ENCODE measurements around the gene MRGPRG.

Gene MRGPRG

DNA sequence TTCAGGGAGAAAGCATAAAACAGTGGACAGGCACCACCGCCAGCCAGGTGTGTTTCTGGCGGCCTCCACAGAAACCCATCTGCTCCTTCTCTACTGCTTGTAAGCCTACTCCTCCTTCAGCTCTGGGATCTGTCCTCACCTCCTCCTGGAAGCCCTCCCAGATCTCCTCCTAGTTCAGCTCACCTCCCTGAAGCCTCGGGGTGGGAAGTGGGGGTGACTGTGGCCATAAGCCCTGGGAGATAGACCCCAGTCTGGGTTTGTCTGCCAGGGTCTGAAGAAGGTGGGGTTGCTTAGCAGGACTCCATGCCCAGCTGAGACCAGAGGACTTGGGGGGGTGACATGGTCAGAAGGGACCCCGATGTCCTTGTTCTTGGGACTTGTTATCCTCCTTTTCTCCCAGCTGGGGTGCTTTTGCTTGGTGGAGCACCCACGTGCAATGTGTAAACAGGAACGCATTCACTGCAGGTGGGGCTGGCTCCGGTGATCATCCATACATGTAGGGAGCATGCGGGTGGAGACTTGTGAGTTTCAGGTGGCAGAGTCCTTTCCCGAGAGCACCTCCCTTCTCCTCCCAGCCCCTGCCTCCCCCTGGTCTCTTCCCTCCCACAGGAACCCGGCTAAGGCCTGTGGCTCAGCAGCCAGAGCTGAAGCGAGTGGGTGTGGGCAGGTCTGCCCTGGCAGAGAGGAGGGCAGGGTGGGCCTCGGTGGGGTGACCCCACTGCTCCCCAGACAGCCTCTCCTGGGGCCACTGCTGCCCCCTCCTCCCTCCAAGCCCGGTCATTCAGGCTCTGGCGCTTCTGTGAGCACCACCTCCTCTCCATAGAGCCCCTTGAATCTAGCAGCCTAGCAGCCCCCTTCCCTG, 25.9 kb downstream of the MRGPRG start:
- DNase-seq, result no peak

DNA sequence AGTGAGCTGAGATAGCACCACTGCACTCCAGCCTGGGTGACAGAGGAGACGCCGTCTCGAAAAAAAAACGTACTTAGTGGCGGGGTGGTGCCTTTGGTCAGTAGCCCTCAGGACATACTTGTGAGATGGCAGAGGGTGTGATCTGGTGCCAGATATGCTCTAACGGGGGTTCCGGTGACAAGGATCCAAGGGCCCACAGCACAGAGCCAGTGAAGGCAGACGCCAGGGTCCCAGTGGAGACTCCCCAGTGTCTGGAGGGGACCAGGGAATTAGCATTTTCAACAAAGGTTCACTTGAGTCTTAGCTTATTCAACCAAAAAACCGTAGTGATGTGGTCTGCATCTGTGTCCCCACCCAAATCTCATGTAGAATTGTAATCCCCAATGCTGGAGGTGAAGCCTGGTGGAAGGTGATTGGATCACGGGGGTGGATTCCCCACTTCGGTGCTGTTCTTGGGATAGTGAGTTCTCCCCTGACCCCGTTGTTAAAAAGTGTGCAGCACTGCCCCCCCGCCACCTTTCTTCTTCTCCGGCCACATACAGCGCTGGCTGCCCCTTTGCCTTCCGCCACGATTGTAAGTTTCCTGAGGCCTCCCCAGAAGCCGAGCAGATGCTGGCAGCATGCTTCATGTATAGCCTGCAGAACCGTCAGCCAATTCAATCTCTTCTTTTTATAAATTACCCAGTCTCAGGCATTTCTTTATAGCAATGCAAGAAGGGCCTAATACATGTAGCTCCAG, 26.9 kb downstream of the MRGPRG start:
- DNase-seq, result no peak

DNA sequence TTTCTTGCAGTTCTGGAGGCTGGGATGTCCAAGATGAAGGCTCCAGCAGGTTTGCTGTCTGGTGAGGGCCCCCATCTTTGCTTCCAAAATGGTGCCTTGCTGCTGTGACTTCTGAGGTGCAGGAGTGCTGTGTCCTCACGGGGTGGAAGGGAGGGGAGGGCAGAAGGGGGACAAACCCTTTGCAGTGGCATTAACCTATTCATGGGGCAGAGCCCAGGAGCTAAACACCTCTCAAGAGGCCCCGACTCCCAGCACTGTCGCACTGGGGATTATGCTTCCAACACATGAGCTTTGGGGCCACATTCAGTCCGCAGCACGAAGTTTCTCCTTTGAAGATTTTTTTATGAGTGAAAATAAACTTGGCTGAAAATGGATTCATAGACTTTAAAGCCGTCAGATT, 28.0 kb downstream of the MRGPRG start:
- DNase-seq, result no peak

DNA sequence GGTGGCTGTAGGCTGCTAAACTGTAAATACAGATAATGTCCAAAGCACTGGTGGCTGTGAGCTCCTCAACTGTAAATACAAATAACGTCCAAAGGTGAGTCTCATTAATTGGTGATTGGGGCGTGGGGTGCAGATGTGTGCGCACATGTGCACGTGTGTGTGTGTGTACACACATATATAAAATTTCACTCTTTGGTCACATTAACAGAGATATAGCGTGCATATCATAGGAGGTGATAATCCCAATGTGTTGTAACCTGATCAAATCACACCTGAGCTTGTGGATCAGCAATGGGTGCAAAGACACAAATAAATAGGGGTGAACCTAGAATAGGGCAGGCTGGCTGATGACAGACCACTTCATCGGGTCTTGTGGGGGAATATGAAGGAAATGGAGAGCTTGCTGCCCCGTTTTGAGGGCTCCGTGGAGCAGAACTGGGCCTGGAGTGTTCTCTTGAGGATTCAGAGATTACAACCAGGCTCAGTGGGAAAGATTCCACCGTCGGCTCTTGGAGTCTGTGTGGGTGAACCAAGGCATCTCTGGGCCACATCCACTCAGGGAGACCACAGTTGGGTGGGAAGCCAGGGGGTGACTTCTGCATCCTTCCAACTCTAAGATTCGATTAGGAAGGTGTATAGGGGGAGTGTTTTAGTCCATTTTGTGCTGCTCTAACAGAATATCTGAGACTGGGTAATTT, 28.6 kb downstream of the MRGPRG start:
- no peak for DNase-seq

DNA sequence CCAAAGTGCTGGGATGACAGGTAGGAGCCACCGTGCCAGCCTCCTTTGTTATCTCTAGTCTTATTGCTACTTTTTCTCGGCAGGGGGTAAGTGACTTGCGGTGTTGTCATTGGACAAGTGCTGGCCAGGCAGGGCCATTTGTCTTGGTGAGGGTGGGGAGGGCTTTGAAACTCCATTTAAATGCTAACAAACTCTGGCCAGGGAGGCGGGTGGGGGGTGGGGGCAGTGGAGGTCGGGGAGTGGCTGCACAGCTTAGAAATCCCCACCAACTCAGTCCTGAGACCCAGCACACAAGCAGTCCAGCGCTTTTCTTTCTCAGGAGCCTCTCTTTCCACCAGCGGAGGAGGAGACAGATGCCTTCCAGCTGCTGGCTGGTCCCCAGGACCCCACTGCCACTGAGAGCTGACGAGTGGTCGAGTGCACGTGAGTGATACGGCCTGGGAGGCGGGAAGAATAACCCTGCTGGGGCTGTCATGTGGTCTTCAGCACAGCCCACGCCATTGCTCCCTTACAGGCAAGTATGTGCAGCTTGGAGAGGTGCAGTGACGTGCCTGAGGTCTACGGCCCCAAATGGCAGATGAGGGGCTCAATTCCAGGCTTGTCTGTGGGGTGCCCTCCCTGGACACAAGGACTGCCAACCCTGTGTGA, 29.3 kb downstream of the MRGPRG start:
- no peak for DNase-seq

DNA sequence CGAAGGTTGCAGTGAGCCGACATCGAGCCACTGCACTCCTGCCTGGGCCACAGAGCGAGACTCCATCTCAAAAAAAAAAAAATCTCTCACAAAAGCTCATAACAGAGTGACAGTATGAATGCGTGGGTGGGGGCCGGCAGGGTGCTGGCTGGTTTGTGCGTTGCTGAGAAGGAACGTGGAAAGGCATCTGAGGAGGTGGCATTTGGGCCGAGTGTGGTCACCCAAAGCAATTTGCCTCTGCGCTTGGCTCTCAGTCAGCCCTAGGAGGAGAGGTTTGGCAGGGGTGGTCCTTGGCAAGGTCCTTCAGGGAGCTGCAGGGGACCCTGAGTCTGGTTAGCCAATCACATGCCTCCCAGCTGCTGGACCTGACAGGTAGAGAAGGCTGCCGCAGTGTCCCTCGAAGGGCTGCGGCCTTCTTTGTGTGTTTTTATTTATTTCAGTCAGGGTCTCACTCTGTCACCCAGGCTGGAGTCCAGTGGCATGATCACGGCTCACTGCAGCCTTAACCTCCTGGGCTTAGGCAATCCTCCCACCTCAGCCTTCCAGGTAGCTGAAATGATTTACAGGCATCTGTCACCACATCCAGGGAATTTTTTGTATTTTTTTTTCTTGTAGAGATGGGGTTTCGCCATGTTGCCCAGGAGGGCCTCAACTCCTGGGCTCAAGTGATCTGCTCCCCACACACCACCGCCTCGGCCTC, 30.0 kb downstream of the MRGPRG start:
- DNase-seq, result no peak

DNA sequence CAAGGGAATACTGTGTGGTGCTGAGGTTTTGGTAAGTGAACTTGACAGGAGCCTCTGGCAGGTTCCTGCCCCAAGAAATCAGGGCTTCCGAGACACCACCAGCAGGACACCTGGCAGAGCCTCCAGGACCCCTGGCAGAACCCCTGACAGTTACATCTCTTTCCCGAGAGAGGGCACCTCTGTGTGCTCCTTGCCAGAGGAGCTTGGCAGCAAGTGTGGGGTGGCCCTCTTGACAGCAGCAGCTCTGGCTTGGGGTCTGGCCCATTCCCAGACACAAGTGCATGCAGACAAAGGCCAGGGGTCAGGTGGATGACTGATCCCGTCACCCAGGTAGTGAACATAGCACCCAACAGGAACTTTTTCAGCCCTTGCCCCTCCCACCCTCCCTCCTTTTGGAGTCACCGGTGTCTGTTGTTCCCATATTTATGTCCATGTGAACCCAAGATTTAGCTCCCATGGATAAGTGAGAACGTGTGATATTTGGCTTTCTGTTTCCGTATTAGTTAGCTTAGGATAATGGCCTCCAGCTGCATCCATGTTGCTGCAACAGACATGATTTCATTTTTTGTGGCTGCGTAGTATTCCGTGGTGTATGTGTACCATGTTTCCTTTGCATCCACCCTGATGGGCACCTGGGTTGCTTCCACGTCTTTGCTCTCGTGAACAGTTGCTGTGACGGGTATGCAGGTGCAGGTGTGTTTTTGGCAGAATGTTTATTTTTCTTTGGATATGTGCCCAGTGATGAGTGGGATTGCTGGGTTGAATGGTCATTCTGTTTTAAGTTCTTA, 32.3 kb downstream of the MRGPRG start:
- DNase-seq, result no peak

DNA sequence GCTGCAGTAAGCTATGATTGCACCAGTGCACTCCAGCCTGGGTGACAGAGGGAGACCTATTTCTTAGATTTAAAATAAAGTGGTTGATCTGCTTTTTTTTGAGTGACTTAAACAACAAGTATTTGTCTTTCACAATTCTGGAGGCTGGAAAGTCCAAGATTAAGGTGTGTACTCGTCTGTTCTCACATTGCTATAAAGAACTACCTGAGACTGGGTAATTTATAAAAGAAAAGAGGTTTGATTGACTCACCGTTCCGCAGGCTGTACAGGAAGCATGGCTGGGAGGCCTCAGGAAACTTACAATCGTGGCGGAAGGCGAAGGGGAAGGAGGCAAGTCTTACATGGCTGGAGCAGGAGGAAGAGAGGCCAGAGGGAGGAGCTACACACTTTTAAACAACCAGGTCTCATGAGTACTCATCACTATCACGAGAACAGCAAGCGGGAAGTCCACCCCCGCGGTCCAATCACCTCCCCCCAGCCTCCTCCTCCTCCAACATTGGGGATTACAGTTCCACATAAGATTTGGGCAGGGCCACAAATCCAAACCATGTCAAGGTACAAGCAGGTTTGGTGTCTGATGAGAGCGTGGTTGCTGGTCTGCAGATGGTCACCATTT, 33.8 kb downstream of the MRGPRG start:
- no peak for DNase-seq

DNA sequence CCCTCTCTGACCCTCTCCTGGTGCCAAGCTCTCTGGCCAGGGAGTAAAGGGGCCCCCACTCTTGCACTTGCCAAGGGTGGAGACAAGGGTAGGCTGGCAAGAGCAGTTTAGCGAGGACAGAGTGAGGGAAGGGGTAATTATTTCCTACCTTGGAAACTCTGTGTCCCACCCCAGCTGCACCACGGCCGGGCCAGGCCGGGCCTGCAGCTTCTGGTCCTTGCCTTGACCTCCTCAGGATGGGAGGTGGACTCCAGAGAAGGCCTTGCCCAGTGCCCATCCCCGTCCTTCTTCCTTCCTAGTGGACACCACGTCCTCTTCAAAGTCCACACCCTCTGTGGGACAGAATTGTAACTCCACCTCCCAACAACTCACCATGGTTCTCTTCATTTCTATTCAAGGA, 35.1 kb downstream of the MRGPRG start:
- no peak for DNase-seq

DNA sequence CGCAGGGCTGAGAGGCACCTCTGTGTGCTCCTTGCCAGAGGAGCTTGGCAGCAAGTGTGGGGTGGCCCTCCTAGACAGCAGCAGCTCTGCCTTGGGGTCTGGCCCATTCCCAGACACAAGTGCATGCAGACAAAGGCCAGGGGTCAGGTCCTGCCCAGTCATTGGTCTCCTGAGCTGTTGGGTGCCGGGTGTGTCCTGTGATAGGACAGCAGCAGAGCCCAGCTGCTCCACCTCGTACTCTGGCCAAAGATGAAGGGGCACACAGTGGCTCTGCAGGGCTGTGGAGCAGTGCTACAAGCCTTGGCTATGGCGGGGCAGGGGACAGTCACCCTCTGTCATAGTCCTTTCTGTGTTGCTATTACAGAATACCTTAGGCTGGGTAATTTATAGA, 36.2 kb downstream of the MRGPRG start:
- DNase-seq, result no peak

DNA sequence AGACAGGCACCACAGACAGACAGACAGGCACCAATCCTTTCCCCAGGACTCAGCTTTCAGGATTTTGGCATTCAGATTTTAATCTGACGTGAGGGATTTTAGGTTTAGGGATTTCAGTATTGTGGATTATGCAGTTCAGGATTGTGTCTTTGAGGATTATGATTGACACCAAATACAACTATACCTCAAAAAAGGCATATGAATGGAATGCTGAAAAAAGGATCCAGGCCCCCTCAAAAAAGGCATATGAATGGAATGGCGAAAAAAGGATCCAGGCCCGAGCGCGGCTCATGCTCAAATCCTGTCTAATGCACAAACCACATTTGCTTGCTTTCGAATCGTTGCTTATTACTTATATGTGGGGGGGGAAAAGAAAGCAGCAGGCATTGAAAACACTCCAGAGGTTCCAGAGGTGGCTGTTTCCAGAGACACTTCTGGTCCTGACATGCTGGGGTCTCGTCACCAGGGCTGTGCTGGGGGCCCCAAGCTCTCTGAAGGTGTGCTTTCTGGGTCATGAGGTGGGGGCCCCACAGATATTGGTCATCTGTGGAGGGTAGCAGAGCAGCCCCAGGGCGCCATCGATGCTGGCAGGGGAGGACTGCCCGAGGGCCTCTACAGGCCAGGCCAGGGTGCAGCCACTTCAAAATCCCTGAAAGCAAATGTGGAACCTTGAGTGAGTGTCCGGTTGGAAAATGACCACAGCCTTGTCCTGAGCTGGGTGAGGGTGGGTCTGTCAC, 36.7 kb downstream of the MRGPRG start:
- DNase-seq, result no peak

DNA sequence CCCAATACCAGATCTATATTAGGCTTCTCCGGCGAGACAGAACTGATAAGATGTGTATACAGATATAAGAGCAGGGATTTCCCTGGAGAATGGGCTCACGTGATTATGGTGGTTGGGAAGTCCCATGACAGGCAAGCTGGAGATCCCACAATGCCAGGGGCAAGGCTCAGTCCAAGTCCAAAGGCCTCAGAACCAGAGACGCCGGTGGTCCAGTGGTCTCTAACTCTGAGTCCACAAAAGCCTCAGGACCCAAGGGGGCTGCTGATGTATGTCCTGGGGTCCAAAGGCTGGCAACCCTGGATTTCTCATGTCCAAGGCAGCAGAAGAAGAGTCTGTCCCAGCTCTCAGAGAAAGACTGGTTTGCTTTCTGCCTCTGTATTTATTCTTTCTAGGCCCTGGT, 37.7 kb downstream of the MRGPRG start:
- DNase-seq, result no peak

DNA sequence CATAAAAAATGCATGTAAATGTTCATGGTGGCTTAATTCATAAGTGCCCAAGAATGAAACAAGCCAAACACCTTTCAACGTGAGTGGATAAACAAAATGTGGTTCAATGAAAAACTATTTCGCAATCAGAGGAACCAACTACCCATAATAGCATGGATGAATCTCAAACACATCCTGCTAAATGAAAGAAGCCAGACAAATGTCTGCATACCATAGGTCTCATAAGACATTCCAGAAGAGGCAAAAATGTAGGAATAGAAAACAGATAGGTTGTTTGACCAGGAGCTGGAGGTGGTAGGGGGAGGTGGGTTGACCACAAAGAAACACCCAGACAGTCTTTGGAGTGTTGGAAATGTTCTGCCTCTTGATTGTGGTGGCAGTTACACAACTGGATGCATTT, 40.3 kb downstream of the MRGPRG start:
- DNase-seq, result no peak

DNA sequence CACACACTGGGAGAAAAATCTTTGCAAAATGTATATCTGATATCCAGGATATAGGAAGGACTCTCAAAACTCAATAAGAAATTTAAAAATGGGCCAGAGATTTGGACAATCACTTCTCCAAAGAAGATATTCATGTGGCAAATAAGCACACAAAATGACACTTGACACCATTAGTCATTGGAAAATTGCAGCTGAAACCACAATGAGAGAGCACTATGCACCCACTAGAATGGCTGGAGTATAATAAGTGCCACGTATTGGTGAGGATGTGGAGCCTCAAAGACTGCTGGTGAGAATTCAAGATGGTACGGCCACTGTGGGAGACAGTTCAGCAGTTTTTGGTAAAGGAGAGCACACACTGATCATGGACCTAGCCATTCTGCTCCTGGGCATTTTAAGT, 40.7 kb downstream of the MRGPRG start:
- DNase-seq, result no peak

DNA sequence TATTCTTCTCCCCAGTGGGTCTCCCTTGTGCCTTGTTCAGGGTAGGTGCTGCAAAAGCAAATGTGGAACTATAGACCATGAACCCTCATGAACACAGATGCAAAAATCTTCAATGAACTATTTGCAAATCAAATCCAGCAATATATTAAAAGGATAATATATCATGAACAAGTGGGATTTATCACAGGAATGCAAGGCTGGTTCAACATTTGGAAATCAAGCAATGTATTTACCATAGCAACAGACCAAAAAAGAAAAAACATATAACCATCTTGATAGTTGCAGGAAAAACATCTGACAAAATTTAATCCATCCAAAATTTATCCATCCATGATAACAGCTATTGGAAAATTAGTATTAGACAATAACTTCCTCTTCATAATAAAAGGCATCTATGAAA, 42.1 kb downstream of the MRGPRG start:
- no peak for DNase-seq

DNA sequence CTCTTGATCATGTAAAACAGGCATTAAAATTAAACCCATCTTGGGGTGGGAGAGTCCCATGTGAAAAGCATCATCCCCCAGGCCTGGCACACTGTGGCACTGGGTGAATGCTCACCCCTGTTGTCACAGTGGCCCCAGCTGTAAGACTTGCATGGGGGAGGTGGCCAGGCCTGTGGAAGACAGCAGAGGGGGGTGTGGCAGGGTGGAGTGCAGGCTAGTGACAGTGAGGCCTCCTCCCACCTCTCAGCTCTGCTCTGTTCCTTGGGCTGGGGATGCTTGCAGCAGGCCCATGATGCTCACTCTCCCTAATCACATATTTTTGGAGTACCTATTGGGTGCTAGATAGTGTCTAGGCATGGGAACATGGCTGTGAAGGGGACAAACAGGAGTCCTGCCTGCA, 43.4 kb downstream of the MRGPRG start:
- DNase-seq, result no peak

DNA sequence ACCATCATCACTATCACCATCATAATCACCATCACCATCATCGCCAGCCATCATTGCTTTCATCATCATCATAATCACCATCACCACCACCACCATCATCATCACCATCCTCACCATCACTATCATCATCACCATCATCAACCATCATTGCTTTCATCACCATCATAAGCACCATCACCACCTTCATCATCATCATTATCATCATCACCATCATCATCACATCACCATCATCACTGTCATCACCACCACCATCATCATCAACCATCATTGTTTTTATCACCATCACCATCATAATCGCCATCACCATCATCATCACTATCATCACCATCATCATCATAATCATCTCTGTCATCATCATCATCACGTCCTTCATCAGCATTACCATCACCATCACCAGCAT, 44.2 kb downstream of the MRGPRG start:
- no peak for DNase-seq

DNA sequence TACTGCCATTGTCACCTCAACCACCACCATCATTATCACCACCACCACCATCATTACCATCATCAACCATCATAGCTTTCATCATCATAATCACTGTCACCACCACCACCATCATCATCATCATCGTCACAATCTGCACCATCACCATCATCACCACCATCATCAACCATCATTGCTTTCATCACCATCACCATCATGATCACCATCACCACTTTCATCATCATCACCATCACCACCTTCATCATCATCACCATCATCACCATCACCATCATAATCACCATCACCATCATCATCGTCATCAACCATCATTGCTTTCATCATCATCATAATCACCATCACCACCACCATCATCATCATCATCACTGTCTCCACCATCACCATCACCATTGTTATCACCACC, 44.8 kb downstream of the MRGPRG start:
- DNase-seq, result no peak

DNA sequence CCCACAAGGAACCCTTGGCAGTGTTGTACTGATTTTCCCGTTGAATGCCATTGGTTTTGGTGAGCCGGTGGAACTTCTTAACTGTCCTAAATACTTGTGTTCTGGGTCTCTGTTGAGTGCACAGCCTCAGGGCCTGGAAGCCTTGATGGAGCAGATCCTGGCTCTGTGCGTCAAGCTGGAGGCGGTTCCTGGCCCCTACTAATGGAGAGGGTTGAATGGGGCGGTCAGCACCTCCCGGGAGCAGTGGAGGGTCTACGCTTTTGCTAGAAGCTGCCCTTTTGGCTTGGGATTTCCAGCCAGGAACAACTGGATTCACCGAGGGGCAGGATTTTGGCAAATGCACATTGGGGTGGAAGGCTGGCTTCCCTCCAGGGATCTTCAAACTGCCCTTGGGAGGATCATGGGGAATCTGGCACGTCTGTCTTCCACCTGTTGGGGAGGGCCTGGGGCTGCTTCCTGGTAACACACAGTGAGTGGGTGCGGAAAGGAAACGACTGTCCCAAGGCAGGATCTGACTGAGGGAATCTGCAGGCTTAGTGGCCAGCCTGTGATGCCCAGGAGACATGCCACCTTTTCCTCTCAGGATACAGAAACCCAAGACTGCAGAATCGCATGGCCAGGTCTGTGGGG, 46.6 kb downstream of the MRGPRG start:
- DNase-seq, result no peak
